ENCODE data around the gene SORCS2.

SORCS2 gene

DNA sequence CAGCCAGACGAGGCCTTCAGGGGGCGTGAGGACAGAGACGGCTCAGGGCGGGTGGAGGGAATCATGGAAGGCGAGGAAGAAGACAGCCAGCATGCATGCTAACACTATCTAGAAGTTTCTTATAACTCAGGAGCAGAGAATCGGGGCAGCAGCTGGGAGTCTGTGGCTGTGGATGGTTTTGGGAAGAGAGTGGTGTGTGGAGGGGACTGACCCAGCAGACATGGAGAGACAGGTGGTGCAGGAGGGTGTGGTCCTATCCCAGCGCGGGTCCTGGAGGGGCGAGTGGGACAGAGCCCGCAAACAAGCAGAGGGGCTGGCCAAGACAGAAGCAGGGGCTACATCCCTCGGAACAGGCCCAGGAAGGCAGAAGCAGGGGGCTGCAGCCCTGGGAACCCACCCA lies 555.2 kb downstream of the SORCS2 start:
- no peak for DNase-seq (ENCODE audit: low spot score)
- TF ChIP-seq, protein P1, sequence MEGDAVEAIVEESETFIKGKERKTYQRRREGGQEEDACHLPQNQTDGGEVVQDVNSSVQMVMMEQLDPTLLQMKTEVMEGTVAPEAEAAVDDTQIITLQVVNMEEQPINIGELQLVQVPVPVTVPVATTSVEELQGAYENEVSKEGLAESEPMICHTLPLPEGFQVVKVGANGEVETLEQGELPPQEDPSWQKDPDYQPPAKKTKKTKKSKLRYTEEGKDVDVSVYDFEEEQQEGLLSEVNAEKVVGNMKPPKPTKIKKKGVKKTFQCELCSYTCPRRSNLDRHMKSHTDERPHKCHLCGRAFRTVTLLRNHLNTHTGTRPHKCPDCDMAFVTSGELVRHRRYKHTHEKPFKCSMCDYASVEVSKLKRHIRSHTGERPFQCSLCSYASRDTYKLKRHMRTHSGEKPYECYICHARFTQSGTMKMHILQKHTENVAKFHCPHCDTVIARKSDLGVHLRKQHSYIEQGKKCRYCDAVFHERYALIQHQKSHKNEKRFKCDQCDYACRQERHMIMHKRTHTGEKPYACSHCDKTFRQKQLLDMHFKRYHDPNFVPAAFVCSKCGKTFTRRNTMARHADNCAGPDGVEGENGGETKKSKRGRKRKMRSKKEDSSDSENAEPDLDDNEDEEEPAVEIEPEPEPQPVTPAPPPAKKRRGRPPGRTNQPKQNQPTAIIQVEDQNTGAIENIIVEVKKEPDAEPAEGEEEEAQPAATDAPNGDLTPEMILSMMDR (IDR thresholded peaks at IDR 0.05): no peak
- Histone ChIP-seq H3K4me3 (no peak overlapping the region), H3K27ac (no peak overlapping the region)

DNA sequence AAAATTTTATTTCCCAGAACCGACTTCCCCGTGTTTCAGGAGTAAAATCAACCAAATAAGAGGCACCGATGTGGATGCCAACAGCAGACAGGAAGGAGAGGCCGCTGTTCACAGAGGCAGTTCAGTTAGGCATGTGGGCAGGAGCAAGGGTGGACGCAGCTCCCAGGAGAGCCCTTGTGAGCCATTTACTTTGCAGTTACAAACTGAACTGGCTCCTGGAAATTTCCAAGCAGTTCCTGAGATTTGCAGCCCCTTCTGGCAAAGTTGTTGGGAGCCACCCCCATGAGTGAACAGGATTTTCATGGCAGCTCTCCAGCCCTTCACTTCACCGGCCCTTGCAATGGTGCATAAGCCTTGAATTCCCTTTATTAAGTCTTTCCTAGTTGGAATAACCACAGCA lies 558.2 kb downstream of the SORCS2 start:
- Histone ChIP-seq H3K27ac (no peak overlapping the region), H3K4me3 (no peak overlapping the region)
- TF ChIP-seq, protein P1 (IDR thresholded peaks at IDR 0.05): no peak
- DNase-seq (ENCODE audit: low spot score): no peak

DNA sequence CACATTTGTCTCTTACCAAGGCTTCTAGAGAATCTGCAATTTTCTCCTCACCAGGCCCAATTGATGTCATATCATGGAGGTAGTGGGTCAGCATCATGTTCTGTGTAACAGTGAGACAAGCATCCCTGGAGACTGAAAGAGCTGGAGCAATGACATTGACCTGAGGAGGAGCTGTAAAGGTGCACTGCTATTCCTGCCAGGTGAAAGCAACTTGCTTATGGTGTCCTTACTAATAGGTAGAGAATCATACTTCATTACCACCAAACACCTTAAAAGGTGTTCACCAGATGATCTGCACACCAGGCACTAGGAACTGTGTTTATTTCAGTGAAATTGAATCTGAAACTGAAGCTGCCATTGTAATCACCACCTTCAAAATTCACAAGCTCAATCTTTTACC lies 558.6 kb downstream of the SORCS2 start:
- no peak for DNase-seq (ENCODE audit: low spot score)
- H3K4me3 ChIP-seq: no peak overlapping the region
- TF ChIP-seq, protein P1 (IDR thresholded peaks at IDR 0.05): no peak
- H3K27ac ChIP-seq: no peak overlapping the region

DNA sequence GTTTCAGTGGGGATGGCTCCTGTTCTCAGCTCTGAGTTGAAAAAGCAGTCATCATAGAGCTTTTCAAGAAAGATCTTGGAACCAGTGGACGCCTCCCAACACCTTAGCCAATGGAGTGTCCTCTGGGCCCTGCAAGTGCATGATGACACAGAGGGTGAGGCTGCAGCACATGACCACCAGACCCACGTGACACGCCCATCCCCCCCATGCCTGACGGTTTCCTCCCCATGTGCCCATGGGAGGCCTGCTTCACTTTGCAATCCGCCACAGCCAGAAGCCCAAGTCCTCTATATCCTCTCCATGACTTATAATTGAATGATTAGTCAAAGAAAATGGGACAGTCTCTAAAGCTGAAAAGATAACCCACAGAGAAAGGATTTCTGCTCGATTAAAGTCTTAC lies 560.3 kb downstream of the SORCS2 start:
- no peak for DNase-seq (ENCODE audit: low spot score)
- TF ChIP-seq, protein P1 (IDR thresholded peaks at IDR 0.05): no peak
- no peak overlapping the region for H3K27ac ChIP-seq

DNA sequence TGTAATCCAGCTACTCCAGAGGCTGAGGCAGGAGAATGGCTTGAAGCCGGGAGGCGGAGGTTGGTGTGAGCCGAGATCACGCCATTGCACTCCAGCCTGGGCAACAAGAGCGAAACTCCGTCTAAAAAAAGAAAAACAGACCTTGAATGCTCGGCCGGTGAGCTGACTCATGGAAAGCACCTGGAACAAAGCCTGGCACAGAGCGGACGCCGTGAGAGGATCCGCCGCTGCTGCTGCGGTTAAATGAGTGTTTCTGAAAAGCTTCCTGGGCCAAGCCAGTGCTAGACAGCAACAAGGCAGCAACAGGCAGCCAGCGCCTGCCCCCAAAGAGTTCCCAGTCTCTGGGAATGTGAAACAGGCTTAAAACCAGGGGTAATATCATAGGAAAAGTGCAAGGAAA lies 560.9 kb downstream of the SORCS2 start:
- H3K4me3 ChIP-seq: no peak overlapping the region
- no peak overlapping the region for H3K27ac ChIP-seq
- TF ChIP-seq, protein P1 (IDR thresholded peaks at IDR 0.05): no peak
- DNase-seq (ENCODE audit: low spot score): no peak

More for the DNA sequence above, 560.3 kb downstream of the SORCS2 start:
- no peak overlapping the region for H3K4me3 ChIP-seq

DNA sequence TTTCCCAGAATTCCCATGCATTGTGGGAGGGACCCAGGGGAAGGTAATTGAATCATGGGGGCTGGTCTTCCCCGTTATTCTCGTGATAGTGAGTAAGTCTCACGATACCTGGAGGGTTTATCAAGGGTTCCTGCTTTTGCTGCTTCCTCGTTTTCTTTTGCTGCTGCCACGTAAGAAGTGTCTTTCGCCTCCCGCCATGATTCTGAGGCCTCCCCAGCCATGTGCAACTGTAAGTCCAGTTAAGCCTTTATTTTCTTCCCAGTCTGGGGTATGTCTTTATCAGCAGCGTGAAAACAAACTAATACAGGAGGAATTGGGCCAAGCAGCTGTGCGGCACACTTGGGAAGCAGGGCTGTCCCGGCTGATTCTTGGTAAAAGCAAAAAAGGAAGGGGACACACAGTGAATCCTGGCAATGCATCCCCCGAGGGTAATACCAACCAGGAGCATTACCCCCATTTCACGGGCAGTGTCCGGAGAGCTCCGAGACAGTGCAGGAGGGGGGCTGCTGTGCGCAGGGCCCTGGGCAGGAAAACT lies 561.7 kb downstream of the SORCS2 start:
- no peak overlapping the region for H3K27ac ChIP-seq
- DNase-seq (ENCODE audit: low spot score): no peak
- TF ChIP-seq, protein P1 (IDR thresholded peaks at IDR 0.05): no peak
- no peak overlapping the region for H3K4me3 ChIP-seq

DNA sequence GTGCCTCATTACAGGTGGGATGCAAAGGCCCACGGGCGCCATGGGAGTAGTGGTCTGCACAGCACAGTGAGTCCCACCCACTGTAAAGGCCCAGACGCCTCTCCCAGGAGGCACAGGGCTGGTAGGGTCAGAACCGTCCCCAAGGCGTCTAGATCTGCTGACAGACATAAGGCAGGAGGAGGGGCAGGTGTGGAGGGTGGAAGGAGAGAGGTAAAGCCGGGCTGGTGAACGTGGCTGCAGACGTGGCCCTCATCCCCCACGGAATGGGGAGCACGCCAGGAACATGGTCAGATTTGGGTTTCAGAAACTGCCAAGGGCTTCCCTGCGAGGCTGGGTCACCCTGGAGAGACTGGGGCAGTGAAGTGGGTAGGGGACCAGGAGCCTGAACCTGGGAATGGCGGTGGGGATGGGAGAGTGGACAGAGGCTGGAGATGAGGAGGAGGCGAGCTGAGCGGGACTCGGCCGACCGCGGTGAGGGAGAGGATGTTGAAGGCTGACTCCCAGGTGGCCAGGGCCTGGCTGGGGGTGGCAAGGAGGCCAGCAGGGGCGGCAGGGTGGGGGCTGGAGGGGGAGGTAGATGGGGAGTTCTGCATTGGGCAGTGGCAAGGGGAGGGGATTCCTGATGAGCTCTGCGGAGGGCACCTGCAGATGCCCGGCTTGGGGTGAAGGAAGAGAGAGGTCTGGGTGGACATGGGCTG lies 562.4 kb downstream of the SORCS2 start:
- TF ChIP-seq, protein P1 (IDR thresholded peaks at IDR 0.05): no peak
- no peak overlapping the region for H3K27ac ChIP-seq
- DNase-seq (ENCODE audit: low spot score): no peak
- H3K4me3 ChIP-seq: no peak overlapping the region
